Right renal pelvis (tissue), 4 donors: ENCODE results near the gene CLCA1. TPM values are rescaled to one million over a fixed set of nuclear protein-coding genes. Genes with fewer than 3 reads are reported as not detected.

Source experiments
- DNase-seq, 4 donors: peaks; one replicate each; pipeline ENCODE4 v3.0.0-alpha.2; 2013; ENCODE audit warnings: low read depth in 4 of 4, low spot score in 3 of 4, missing footprints in 1 of 4
- polyA plus RNA-seq, 4 donors: library from polyadenylated mRNA; unstranded; fragments of 120-200 nt; gene quantifications; one replicate each; pipeline ENCODE4 v1.2.1, GENCODE V29; 2013; ENCODE audit not compliant: insufficient read length in 4 of 4

Gene CLCA1
- polyA plus RNA-seq, 4 donors: not detected

GRCh38 chr1:86541859-86542258 lies 73.1 kb downstream of the CLCA1 start:
- DNase-seq: no peak

DNA sequence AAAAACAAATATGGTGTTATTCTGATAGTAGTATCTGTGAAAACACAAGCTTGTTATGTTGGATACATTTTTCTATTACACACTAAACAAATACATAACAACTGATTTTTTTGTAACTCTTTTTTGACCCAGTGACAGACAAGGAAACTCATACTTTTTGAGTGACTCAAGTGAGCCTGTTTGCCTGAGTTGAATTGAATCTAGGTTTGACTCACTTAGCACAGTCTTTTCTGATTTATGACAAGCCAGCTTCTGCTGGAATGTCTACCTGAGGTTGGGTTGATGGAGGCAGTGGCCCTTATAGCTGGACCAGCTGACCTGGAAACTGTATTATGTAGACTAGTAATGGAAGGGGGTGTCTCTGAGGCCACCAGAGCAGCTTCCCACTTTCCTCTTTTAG lies 73.9 kb downstream of the CLCA1 start:
- DNase-seq: no peak

DNA sequence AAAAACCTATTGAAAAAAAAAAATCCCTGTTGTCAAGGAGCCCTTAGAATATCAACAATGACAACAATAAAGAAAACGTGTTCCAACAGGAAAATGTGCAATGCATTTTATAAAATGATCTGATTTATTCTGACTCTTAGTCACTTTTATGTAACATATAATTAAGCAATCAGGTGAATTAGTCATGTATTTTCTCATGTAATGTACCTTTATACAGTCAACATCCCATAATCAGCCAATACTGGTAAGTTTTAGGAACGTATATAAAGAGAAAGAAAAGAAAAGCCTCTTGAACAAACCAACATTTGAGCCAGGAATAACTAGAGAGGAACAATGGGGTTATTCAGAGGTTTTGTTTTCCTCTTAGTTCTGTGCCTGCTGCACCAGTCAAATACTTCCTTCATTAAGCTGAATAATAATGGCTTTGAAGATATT lies 78.1 kb downstream of the CLCA1 start, which contains the start of gene CLCA4:
TSS of gene CLCA4 (plus strand) at position 292 of the 435 bp plus-strand sequence. CDS start at position 334, 42 bp downstream.
- no peak for DNase-seq

DNA sequence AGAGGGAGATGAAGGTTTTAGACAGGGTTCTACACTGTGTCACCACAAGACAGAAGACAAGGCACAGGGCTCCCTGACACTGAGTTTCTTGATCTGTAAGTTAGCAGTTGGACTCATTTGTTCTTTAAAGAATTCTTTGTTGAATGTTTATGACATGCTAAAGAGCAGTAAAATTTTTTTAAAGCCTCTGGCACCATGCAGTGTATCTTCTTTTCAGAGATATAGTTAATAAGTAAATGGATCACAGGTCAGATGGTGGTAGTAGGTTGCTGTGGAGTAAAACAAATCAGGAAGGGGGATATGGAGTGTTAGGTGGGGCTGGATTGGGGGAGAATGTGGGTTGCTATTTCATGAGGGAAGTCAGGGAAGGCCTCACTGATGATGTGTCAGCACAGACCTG lies 80.1 kb downstream of the CLCA1 start:
- no peak for DNase-seq

Other genes with a start within 250 kb of the CLCA1 start
- 10 to 100 TPM; 46.2 to 63.1 (median 53.6) TPM for gene ODF2L, start 72.6 kb upstream of the CLCA1 start, polyA plus RNA-seq
- gene CLCA2, start 44.8 kb upstream of the CLCA1 start, polyA plus RNA-seq: under 1 TPM in 3 of 4 donors, not detected in 1; 0.03 to 0.32 (median 0.07) TPM
- not detected for gene CLCA4, start 78.2 kb downstream of the CLCA1 start, polyA plus RNA-seq
- gene SH3GLB1, start 235.6 kb downstream of the CLCA1 start, polyA plus RNA-seq: 10 to 100 TPM; 74.9 to 90.8 (median 84.1) TPM